ENCODE measurements around the gene ALK.

DNA sequence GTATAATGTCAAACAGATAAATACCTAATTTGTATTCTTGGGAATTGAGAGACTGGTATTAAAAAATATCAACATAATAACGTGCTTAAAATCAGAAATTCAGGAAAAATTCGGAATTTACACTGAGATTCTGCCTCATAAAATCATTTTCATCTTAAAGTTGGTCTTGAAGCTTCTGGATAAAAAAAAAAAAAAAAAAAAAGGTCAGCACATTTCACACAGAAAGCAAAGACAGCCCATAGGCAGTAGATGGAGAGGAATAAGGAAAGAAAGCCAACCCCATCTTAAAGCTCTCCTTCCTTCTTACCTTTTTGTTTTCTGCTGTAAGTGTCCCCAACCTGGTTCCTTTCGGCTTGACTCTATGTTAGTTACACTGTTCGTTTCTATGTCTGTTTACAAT lies 41.5 kb upstream of the ALK start:
- TF ChIP-seq FOXP2 (optimal IDR thresholded peaks at IDR 0.05; ENCODE audit: borderline replicate concordance, extremely low read depth, extremely low read length, insufficient read depth): no peak
- no peak for TF ChIP-seq POLR2AphosphoS5 (IDR thresholded peaks at IDR 0.05; ENCODE audit: low read depth, low read length)
- TF ChIP-seq SIN3A (IDR thresholded peaks at IDR 0.05; ENCODE audit: borderline replicate concordance, insufficient read depth, low read length): no peak
